Measurements from ENCODE around the gene MTHFR. TPM values are rescaled to one million over a fixed set of nuclear protein-coding genes. Genes with fewer than 3 reads are reported as not detected.
A peak's percentile ranks its signal among the peaks of the same experiment; 100 is the strongest.

Gene MTHFR
- total and polyA plus RNA-seq, 2 of the 8 experiments (the other 6 are each of a cell fraction or from before 2014, with no cell fraction given) = 8.7 to 18.5 TPM

GRCh38 chr1:11768821-11769220, 36.9 kb downstream of the MTHFR start:
- POLR2A ChIA-PET (ENCODE audit: partially characterized antibody) = no interaction called here
- no peaks in the 10 kb centered on the region for H3K36me3 ChIP-seq (ENCODE audit: control insufficient read depth in 2 of 4, insufficient read depth in 4 of 4, low read length in 3 of 4)
- TF ChIP-seq BCL11A (IDR thresholded peaks at IDR 0.05; ENCODE audit: low read depth in 2 of 2, low read length in 2 of 2) (no peak), PHF8 (conservative IDR thresholded peaks at IDR 0.05; ENCODE audit: low read depth, low read length) (no peak), HDAC2 (IDR thresholded peaks at IDR 0.05; ENCODE audit: borderline replicate concordance in 1 of 2, low read depth in 2 of 2, low read length in 2 of 2) (no peak), CHD2 (IDR thresholded peaks at IDR 0.05; ENCODE audit: low read length) (no peak), GTF2F1 (IDR thresholded peaks at IDR 0.05; ENCODE audit: borderline replicate concordance, low read depth, low read length) (no peak), KDM1A (IDR thresholded peaks at IDR 0.05; ENCODE audit: borderline replicate concordance, low read length) (no peak), CBX8 (IDR thresholded peaks at IDR 0.05; ENCODE audit: borderline replicate concordance, low read depth, low read length) (no peak), CHD1 (IDR thresholded peaks at IDR 0.05; ENCODE audit: low read depth, low read length) (no peak), CREB1 (IDR thresholded peaks at IDR 0.05) (no peak), JUN (IDR thresholded peaks at IDR 0.05; ENCODE audit: low read depth, low read length) (no peak), RAD21 (IDR thresholded peaks at IDR 0.05 in 1 of 2, conservative IDR thresholded peaks at IDR 0.05 in 1 of 2; ENCODE audit: low read depth in 2 of 2, low read length in 2 of 2) (no peak), SIX5 (IDR thresholded peaks at IDR 0.05; ENCODE audit: low read depth, low read length) (no peak)
- H4K8ac ChIP-seq (ENCODE audit: extremely low read depth, insufficient read depth, low read length) = peak overlapping the region; percentile 38; the same call in 1 of the 2 replicates
- H3K4me3 ChIP-seq (ENCODE audit: extremely low read depth in 1 of 4, insufficient read depth in 2 of 4, low read depth in 3 of 4, low read length in 4 of 4) = no peak overlapping the region
- H2BK20ac ChIP-seq (ENCODE audit: low read length) = no peak overlapping the region
- H2AK5ac ChIP-seq (ENCODE audit: low read depth, low read length) = no peak overlapping the region
- H3K14ac ChIP-seq (ENCODE audit: insufficient read length) = no peak overlapping the region
- no peaks in the 10 kb centered on the region for H3K79me2 ChIP-seq (ENCODE audit: control insufficient read depth in 1 of 2, insufficient read depth in 2 of 2, low read length in 2 of 2)
- no peaks in the 10 kb centered on the region for H3K9me3 ChIP-seq (ENCODE audit: insufficient read depth in 2 of 2, low read depth in 1 of 2, low read length in 1 of 2)
- no peak for DNase-seq (ENCODE audit: low read depth in 1 of 2, low spot score in 2 of 2)
- no peaks in the 10 kb centered on the region for H3K23me2 ChIP-seq (ENCODE audit: low read depth, low read length)
- H4K20me1 ChIP-seq (replicated peaks in 1 of 2; ENCODE audit: control insufficient read depth in 1 of 2, insufficient read depth in 2 of 2, low read length in 2 of 2) = no peaks in the 10 kb centered on the region
- H3K79me1 ChIP-seq (ENCODE audit: low read depth, low read length) = no peaks in the 10 kb centered on the region
- H4K5ac ChIP-seq (ENCODE audit: insufficient read length, low read depth, low read length) = no peak overlapping the region
- no peak overlapping the region for H3K4ac ChIP-seq (replicated peaks; ENCODE audit: insufficient read length, low read depth, low read length)
- no peak overlapping the region for H3K4me2 ChIP-seq (ENCODE audit: insufficient read depth in 1 of 2, low read depth in 2 of 2, low read length in 2 of 2)
- H2BK12ac ChIP-seq (ENCODE audit: low read depth, low read length) = no peak overlapping the region
- H4K91ac ChIP-seq (replicated peaks; ENCODE audit: insufficient read length, low read length) = no peak overlapping the region
- no peak overlapping the region for H3K18ac ChIP-seq (ENCODE audit: extremely low read depth, low read length)
- no peak overlapping the region for H2BK15ac ChIP-seq (ENCODE audit: low read length)
- H3K4me1 ChIP-seq (replicated peaks in 1 of 4; ENCODE audit: control insufficient read depth in 3 of 4, insufficient read depth in 4 of 4, low read length in 3 of 4) = no peaks in the 10 kb centered on the region; a peak in 1 of 7 replicates
- no peak for FAIRE-seq
- no peak overlapping the region for H3K56ac ChIP-seq (replicated peaks; ENCODE audit: insufficient read length, low read depth, low read length)
- H2BK5ac ChIP-seq (ENCODE audit: low read depth, low read length) = no peak overlapping the region
- H3K23ac ChIP-seq (ENCODE audit: insufficient read length) = no peak overlapping the region
- H2AFZ ChIP-seq (ENCODE audit: low read length) = no peak overlapping the region
- peaks cover 0 to 10% (median under 1%) of the 10 kb centered on the region in 4 experiments; a peak in 4 of 7 replicates for H3K27me3 ChIP-seq (replicated peaks in 1 of 4; ENCODE audit: control insufficient read depth in 3 of 4, extremely low read depth in 1 of 4, insufficient read depth in 3 of 4, low read length in 3 of 4)
- H3K9ac ChIP-seq (replicated peaks in 1 of 4; ENCODE audit: extremely low read depth in 1 of 4, low read depth in 3 of 4, low read length in 3 of 4) = no peak overlapping the region
- no peak overlapping the region for H2BK120ac ChIP-seq (replicated peaks; ENCODE audit: low read depth, low read length)
- CTCF ChIA-PET (ENCODE audit: partially characterized antibody) = interaction anchor here (0.7 to 1.4 kb wide), 6 partner anchors 11 to 105 kb away, joined by 3 to 4 read pairs (median 3); partner anchors contain the start of gene FBXO6
- WGBS, 2 experiments (ENCODE audit: extremely low coverage in 1 of 2, insufficient coverage in 1 of 2, insufficient read length in 1 of 2, insufficient replicate concordance in 2 of 2, low coverage in 1 of 2, low lambda C conversion rate in 2 of 2, missing lambda C conversion rate in 1 of 2) = 81% methylated on average over 4 of the region's 4 CpGs; no CpG with 5 or more reads in 1 of the 2 experiments
- no peak overlapping the region for H3K27ac ChIP-seq (ENCODE audit: low read depth, low read length)

All from H1 (cell line).